Vagina (tissue), 2 donors: ENCODE data around the gene LRRC8E.

Source experiments
- POLR2A ChIP-seq, 2 donors: fragments of 450-650 bp; IDR thresholded peaks; one replicate each; pipeline ENCODE4 v1.6.1; 2017; ENCODE audit warnings: antibody characterized with exemption in 2 of 2, mild to moderate bottlenecking in 2 of 2, moderate library complexity in 2 of 2
- POLR2AphosphoS5 ChIP-seq, 2 donors: sonication (generic); formaldehyde crosslinking; IDR thresholded peaks; one replicate each; pipeline ENCODE4 v1.9.0; 2017; ENCODE audit warnings: antibody characterized with exemption in 2 of 2, mild to moderate bottlenecking in 2 of 2, low read depth in 1 of 2; ENCODE audit not compliant: insufficient read depth in 1 of 2
- TF ChIP-seq, protein P1 (sequence below), 3 experiments: fragments of 450-650 bp in 2 of 3; fragments of 200-600 bp in 1 of 3; sonication (generic) in 1 of 3; IDR thresholded peaks; one replicate each; pipeline ENCODE4 v1.5.1; 2017 to 2019; ENCODE audit warnings: antibody characterized with exemption in 3 of 3, mild to moderate bottlenecking in 2 of 3, moderate library complexity in 2 of 3

DNA sequence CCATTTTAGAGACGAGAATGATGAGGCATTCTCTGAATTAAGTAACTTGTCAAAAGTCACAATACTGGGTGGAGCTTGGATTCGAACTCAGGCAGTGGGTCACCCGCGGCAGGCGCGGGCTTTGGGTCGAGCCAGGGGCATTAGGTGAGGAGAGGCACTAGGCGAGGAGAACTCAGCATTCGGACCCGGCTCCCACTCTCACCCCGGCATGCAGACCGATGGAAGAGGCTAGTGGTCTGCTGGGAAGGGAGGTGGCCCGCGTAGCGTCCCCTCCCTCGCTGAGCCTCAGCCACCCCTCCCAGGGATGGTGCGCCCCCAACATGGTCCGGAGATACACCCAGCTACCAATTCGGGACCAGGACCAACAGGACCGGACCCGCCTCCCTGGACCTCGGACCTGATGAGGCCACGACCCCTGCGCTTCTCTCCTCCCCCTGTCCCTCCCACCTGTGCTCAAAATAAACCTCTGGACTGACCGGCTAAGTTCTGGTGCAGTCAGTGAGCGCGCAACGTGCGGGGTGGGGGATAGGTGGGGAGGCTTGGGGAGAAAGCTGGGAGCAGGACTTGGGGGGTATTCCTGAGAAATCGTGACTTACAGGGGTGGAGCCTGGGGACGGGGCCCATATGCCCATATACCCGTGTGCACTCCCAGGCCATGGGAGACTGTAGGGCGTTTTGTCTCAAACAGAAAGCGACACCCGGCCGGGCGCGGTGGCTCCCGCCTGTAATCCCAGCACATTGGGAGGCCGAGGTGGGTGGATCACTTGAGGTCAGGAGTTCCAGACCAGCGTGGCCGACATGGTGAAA is 30.5 kb downstream of the LRRC8E start:
- no peak for TF ChIP-seq POLR2A (IDR thresholded peaks at IDR 0.05)
- TF ChIP-seq, protein P1, sequence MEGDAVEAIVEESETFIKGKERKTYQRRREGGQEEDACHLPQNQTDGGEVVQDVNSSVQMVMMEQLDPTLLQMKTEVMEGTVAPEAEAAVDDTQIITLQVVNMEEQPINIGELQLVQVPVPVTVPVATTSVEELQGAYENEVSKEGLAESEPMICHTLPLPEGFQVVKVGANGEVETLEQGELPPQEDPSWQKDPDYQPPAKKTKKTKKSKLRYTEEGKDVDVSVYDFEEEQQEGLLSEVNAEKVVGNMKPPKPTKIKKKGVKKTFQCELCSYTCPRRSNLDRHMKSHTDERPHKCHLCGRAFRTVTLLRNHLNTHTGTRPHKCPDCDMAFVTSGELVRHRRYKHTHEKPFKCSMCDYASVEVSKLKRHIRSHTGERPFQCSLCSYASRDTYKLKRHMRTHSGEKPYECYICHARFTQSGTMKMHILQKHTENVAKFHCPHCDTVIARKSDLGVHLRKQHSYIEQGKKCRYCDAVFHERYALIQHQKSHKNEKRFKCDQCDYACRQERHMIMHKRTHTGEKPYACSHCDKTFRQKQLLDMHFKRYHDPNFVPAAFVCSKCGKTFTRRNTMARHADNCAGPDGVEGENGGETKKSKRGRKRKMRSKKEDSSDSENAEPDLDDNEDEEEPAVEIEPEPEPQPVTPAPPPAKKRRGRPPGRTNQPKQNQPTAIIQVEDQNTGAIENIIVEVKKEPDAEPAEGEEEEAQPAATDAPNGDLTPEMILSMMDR (IDR thresholded peaks at IDR 0.05) = no peak
- TF ChIP-seq POLR2AphosphoS5 (IDR thresholded peaks at IDR 0.05; ENCODE audit: insufficient read depth in 1 of 2, low read depth in 1 of 2) = no peak
